ENCODE results near the gene NTRK3. TPM values are rescaled to one million over a fixed set of nuclear protein-coding genes. Genes with fewer than 3 reads are reported as not detected.

The NTRK3 gene
- total and polyA plus RNA-seq, 2 of the 13 experiments (the other 11 are each of a cell fraction or from before 2014, with no cell fraction given): not detected

GRCh38 chr15:87952736-87953287 is 303.7 kb downstream of the NTRK3 start (continued):
- no peak for TF ChIP-seq IRF9 (CRISPR knock-in tag; IDR thresholded peaks at IDR 0.05; ENCODE audit: borderline replicate concordance)
- TF ChIP-seq TBX3 (IDR thresholded peaks at IDR 0.05; ENCODE audit: borderline replicate concordance): no peak
- no peak for TF ChIP-seq ZBTB1 (CRISPR knock-in tag; IDR thresholded peaks at IDR 0.05; ENCODE audit: borderline replicate concordance)
- TF ChIP-seq NFRKB (IDR thresholded peaks at IDR 0.05): no peak
- TF ChIP-seq CBFB (CRISPR knock-in tag; IDR thresholded peaks at IDR 0.05): no peak

GRCh38 chr15:87949575-87950223 is 306.8 kb downstream of the NTRK3 start:
- 42% methylated on average over 6 of the region's 6 CpGs for WGBS (ENCODE audit: low lambda C conversion rate)
- no peak for FAIRE-seq
- Histone ChIP-seq H3K9ac (ENCODE audit: insufficient read depth, low read depth, low read length) (no peak overlapping the region), H3K79me2 (ENCODE audit: insufficient read depth, low read length) (no peaks in the 10 kb centered on the region), H4K20me1 (ENCODE audit: insufficient read depth, low read length) (no peaks in the 10 kb centered on the region), H3K4me3 (replicated peaks in 1 of 3; ENCODE audit: insufficient read depth in 1 of 3, low read depth in 2 of 3, low read length in 3 of 3) (no peak overlapping the region), H3K9me3 (ENCODE audit: low read length) (no peaks in the 10 kb centered on the region), H2AFZ (ENCODE audit: low read length) (no peak overlapping the region), H3K27ac (ENCODE audit: extremely low read length, insufficient read depth, low read length) (no peak overlapping the region), H3K36me3 (replicated peaks in 1 of 2; ENCODE audit: control insufficient read depth in 1 of 2, insufficient read depth in 2 of 2, low read length in 2 of 2) (no peaks in the 10 kb centered on the region), H3K4me2 (ENCODE audit: low read depth, low read length) (no peak overlapping the region), H3K27me3 (ENCODE audit: control insufficient read depth in 1 of 2, insufficient read depth in 2 of 2, low read length in 2 of 2) (no peaks in the 10 kb centered on the region), H3K4me1 (ENCODE audit: insufficient read depth, low read length) (no peaks in the 10 kb centered on the region)
- in situ Hi-C loops (cut with HindIII; ENCODE audit: extremely low pct_ligation_motif_present, low pct_unique_long_range_greater_than_20kb) (no loop called here), intact Hi-C loops (cut with micrococcal nuclease; ENCODE audit: unreplicated experiment) (no loop called here)
- BruUV-seq (replicated peaks): no TSS peak
- ChIA-PET POLR2A (no interaction called here), CTCF (ENCODE audit: low intra/inter-chr PET ratio, low total read pairs) (no interaction called here)
- no peak for TF ChIP-seq ZBTB14 (CRISPR knock-in tag; IDR thresholded peaks at IDR 0.05)
- no peak for TF ChIP-seq GATAD2A (CRISPR knock-in tag; IDR thresholded peaks at IDR 0.05)
- no peak for TF ChIP-seq KLF9 (CRISPR knock-in tag; IDR thresholded peaks at IDR 0.05; ENCODE audit: low read depth)
- TF ChIP-seq NFIC (IDR thresholded peaks at IDR 0.05; ENCODE audit: low read length): no peak
- no peak for TF ChIP-seq MAZ (IDR thresholded peaks at IDR 0.05; ENCODE audit: borderline replicate concordance, low read depth, low read length)
- TF ChIP-seq MAZ (CRISPR knock-in tag; IDR thresholded peaks at IDR 0.05; ENCODE audit: low read depth): no peak
- TF ChIP-seq DMAP1 (CRISPR knock-in tag; IDR thresholded peaks at IDR 0.05): no peak
- no peak for TF ChIP-seq REPIN1 (CRISPR knock-in tag; IDR thresholded peaks at IDR 0.05; ENCODE audit: borderline replicate concordance, low read depth)
- no peak for TF ChIP-seq KAT2B (IDR thresholded peaks at IDR 0.05; ENCODE audit: borderline replicate concordance, low read depth, low read length)
- TF ChIP-seq ZNF567 (CRISPR knock-in tag; IDR thresholded peaks at IDR 0.05; ENCODE audit: borderline replicate concordance): no peak
- ATAC-seq: no peak
- no peak for DNase-seq (ENCODE audit: low spot score)
